Measurements from ENCODE around the gene GRIP1. TPM values are rescaled to one million over a fixed set of nuclear protein-coding genes. Genes with fewer than 3 reads are reported as not detected.

Gene GRIP1
- total RNA-seq, 4 donors from 2014 or later: 0.22 to 3.0 (median 1.6) TPM

DNA sequence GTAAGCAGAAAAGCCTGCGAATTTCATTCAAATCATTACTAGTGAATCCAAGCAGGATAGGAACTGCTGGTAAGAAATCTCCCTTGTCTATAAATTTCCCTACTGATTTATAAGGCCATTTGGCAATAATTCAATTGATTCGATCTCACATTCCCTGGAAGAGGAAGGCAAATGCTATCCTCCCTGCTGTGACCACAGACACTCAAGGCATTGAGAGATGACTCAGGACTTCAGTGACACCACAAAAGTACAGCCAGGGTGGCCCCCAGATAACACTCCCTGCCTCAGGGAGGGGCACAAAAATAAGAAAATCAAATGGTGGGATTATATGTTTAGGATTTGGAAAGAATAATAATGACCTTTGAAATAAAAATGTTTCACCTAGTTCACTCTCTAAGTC is 162.7 kb downstream of the GRIP1 start:
- no peaks in the 10 kb centered on the region for H3K9me3 ChIP-seq
- H3K27me3 ChIP-seq: no peaks in the 10 kb centered on the region
- no peak for DNase-seq (ENCODE audit: low spot score in 2 of 2)
- no peaks in the 10 kb centered on the region for H3K36me3 ChIP-seq
- no peak for TF ChIP-seq EP300 (IDR thresholded peaks at IDR 0.05)
- TF ChIP-seq POLR2A (IDR thresholded peaks at IDR 0.05): no peak
- TF ChIP-seq, protein P1, sequence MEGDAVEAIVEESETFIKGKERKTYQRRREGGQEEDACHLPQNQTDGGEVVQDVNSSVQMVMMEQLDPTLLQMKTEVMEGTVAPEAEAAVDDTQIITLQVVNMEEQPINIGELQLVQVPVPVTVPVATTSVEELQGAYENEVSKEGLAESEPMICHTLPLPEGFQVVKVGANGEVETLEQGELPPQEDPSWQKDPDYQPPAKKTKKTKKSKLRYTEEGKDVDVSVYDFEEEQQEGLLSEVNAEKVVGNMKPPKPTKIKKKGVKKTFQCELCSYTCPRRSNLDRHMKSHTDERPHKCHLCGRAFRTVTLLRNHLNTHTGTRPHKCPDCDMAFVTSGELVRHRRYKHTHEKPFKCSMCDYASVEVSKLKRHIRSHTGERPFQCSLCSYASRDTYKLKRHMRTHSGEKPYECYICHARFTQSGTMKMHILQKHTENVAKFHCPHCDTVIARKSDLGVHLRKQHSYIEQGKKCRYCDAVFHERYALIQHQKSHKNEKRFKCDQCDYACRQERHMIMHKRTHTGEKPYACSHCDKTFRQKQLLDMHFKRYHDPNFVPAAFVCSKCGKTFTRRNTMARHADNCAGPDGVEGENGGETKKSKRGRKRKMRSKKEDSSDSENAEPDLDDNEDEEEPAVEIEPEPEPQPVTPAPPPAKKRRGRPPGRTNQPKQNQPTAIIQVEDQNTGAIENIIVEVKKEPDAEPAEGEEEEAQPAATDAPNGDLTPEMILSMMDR (IDR thresholded peaks at IDR 0.05): no peak
- 49 to 55% methylated on average over 2 of the region's 2 CpGs for WGBS, 2 donors
- no peak overlapping the region for H3K4me3 ChIP-seq
- H3K4me1 ChIP-seq: no peaks in the 10 kb centered on the region
- no peak overlapping the region for H3K27ac ChIP-seq

DNA sequence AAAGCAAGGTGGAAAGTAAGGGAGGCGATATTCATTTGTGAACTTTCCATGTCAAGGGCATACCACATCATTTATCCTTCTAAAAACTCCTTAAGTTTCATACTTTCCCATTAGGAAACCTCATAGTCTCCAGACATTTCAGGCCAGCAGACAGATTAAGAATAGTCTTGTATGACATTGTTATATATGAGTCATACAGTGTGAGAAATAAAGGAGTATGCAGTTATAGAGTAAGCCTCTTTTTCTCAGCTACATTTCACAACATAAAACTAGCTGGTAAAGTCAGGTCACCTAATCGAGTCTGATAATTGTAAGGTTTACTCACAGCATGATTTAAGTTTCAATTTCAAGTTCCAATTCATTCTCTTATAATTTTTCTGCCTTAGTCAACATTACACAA is 164.3 kb downstream of the GRIP1 start:
- no peak for DNase-seq (ENCODE audit: low spot score in 2 of 2)
- WGBS, 2 donors: 64 to 82% methylated on average over 2 of the region's 2 CpGs

DNA sequence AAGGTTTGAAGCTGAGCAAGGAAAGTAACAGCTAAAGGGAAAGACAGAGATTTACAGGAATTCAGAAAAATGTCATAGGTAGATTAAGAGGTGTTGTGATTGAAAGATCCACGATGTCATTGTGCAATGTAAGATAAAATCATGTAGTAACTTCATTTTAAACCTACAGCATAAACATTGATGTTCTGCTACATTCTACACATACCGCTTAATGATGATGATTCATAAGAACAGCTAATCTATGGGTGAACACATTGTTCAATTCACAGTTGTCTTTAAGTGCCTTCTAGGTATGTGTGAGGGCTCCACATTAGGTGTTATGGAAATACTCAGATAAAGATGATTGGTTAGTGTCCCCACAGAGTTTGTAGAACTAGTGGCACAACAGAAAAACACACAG is 170.9 kb downstream of the GRIP1 start:
- H3K27ac ChIP-seq: no peak overlapping the region
- TF ChIP-seq EP300 (IDR thresholded peaks at IDR 0.05): no peak
- TF ChIP-seq, protein P1 (IDR thresholded peaks at IDR 0.05): no peak
- no peak for TF ChIP-seq POLR2A (IDR thresholded peaks at IDR 0.05)
- H3K27me3 ChIP-seq: no peaks in the 10 kb centered on the region
- H3K9me3 ChIP-seq: peaks cover 0 to 6% (median 0%) of the 10 kb centered on the region in 4 donors
- no peaks in the 10 kb centered on the region for H3K36me3 ChIP-seq
- no peak for DNase-seq (ENCODE audit: low spot score in 2 of 2)
- whole genome bisulfite sequencing, 2 donors: 89 to 93% methylated on average over 2 of the region's 2 CpGs
- H3K4me1 ChIP-seq: no peaks in the 10 kb centered on the region
- H3K4me3 ChIP-seq: no peak overlapping the region

More for the DNA sequence above, 164.3 kb downstream of the GRIP1 start:
- Histone ChIP-seq H3K27ac (no peak overlapping the region), H3K9me3 (no peaks in the 10 kb centered on the region), H3K27me3 (no peaks in the 10 kb centered on the region), H3K4me1 (no peaks in the 10 kb centered on the region), H3K36me3 (no peaks in the 10 kb centered on the region), H3K4me3 (no peak overlapping the region)
- TF ChIP-seq POLR2A (IDR thresholded peaks at IDR 0.05) (no peak), EP300 (IDR thresholded peaks at IDR 0.05) (no peak)
- TF ChIP-seq, protein P1 (IDR thresholded peaks at IDR 0.05): no peak

DNA sequence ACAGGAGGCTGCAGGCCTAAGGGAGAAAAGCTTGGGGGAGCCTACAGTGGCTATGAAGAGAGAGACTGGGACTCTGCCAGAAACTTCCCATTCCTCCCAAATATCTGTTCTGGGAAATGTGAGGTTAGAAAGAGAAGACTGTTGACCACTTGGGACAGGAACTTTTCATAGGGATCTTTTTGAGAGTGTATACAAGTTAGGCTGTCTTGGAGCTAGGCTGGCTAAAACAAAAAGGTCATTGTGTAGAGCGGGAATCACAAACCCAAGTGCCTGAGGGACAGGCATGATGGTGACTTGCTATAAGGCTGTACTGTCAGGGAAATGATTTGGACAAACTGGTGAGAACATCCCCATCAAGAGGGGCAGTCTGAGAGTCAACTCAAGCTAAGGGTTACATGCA is 175.1 kb downstream of the GRIP1 start:
- Histone ChIP-seq H3K4me1 (no peaks in the 10 kb centered on the region), H3K36me3 (no peaks in the 10 kb centered on the region), H3K4me3 (no peak overlapping the region), H3K9me3 (peaks cover 0 to 6% (median 0%) of the 10 kb centered on the region in 4 donors), H3K27ac (no peak overlapping the region), H3K27me3 (no peaks in the 10 kb centered on the region)
- no peak for DNase-seq (ENCODE audit: low spot score in 2 of 2)
- TF ChIP-seq EP300 (IDR thresholded peaks at IDR 0.05): no peak
- TF ChIP-seq, protein P1 (IDR thresholded peaks at IDR 0.05): no peak
- no peak for TF ChIP-seq POLR2A (IDR thresholded peaks at IDR 0.05)
- WGBS, 2 donors: 67 to 68% methylated on average over 1 of the region's 1 CpG

DNA sequence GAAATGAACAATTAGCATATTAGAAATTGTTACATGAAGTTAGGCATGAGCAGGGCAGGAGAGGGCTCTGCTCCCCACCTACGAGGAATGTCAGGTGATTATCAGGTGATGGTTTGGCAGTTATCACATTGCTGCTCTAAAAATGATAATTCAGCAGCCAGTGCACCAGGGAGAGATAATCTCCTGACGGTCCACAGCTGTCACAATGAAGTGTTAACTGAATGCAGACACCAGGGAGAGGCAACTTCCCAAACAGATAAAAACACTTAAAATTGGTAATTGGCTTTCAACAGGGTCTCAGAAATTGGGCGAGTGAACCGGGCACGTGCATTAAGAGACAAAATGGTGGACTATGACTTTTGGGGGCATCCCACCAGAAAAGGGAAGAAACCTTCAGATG is 176.0 kb downstream of the GRIP1 start:
- 68 to 69% methylated on average over 5 of the region's 5 CpGs for WGBS, 2 donors
- H3K36me3 ChIP-seq: no peaks in the 10 kb centered on the region
- H3K27me3 ChIP-seq: no peaks in the 10 kb centered on the region
- H3K4me1 ChIP-seq: no peaks in the 10 kb centered on the region
- no peak overlapping the region for H3K27ac ChIP-seq
- no peak for DNase-seq (ENCODE audit: low spot score in 2 of 2)
- TF ChIP-seq EP300 (IDR thresholded peaks at IDR 0.05) (no peak), POLR2A (IDR thresholded peaks at IDR 0.05) (no peak)
- TF ChIP-seq, protein P1 (IDR thresholded peaks at IDR 0.05): no peak
- no peak overlapping the region for H3K4me3 ChIP-seq
- peaks cover 0 to 6% (median 0%) of the 10 kb centered on the region in 4 donors for H3K9me3 ChIP-seq

All from tibial nerve (tissue), 4 donors.